DMS53 (cell line): ENCODE data around the gene REXO4.
A peak's percentile ranks its signal among the peaks of the same experiment; 100 is the strongest.
"Not testable (repeated sequence)": the region's sequence is repeated elsewhere in the genome, so short reads cannot be mapped to it uniquely, and the experiment has no call there.

ENCODE experiments used
- DNase-seq: peaks from one replicate; lab custom pipeline; 2025; lab: John Stamatoyannopoulos, UW

The REXO4 gene

DNA sequence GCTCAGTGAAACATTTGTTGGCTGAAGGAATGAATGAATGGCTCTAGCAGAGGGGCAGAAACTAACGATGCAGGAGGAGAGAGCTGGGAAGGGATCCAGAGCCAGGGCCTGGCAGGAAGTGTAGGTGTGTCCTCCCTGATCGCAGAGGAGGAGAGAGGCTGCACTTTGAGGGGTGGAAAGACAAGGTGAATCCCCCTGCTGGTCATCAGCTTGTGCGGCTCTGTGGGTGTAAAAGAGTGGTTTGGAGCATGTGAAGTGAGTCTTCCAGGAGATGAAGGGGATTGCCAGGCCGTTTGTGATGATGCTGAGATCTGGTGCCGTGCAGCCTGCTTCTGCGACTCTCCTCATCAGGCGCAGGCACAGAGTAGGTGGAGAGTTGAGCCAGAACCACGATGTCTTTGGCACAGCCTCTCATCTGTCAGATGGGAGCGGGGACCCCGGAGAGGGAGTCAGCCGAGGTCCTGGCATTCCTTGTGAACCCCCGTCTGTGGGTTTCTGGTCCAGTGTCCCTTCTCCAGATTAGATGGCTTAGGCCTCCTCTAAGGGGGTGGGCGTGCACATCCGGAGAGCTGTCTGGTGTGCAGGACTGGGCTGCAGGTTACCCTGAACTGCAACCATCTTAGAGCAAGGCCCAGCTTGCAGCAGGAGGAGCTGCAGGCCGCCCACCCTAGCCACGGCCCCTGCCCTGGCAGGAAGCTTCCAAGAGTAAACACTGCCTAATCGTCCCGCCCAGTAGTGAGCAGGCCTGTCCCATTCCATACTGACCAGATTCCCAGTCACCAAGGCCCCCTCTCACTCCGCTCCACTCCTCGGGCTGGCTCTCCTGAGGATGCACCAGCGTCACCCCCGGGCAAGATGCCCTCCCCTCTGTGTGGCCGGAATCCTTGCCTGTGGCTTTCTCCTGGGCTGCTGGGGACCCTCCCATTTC, 4.1 kb upstream of the REXO4 start, which contains the start of gene ADAMTS13:
TSS of gene ADAMTS13 (plus strand) at position 753 of the 928 bp plus-strand sequence. CDS start at position 830, 77 bp downstream.
- peak; percentile 32 for DNase-seq

DNA sequence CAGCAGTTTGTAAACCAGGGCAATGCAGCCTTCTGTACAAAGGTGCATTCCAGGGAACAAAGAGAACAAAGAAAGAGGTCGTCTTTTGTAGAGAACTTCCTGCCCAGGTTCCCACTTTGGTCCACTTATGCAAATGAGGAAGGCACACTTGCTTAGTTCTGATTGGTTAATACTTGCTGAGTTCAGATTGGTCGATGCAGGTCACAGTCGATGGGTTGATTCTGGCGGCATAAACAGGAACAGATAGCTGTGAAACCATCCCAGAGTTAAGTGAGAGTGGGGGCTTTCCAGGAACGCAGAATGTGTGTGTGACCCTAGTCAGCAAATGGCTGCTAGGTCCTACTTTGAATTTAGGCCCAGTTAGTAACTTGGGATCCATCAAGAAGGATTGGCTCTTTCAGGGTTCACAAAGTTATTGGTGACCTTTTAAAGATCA, 2.6 kb upstream of the REXO4 start:
- peak; percentile 34 for DNase-seq

GRCh38 chr9:133419005-133419404, 1.2 kb upstream of the REXO4 start:
- DNase-seq, result no peak

GRCh38 chr9:133415170-133415569, 2.6 kb downstream of the REXO4 start:
- no peak for DNase-seq

DNA sequence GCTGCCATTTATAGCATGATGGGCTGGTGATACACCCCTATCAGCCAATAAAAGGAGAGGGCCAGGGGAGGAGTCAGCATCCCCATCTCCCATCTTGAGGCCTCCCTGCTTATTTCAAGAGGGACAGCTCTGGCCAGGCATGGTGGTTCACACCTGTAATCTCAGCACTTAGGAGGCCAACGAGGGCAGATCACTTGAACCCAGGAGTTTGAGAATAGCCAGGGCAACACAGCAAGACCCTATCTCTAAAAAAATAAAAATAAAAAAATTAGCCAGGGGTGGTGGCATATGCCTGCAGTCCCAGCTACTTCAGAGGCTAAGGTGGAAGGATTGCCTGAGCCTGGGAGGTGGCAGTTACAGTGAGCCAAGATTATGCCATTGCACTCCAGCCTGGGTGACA, 9.8 kb downstream of the REXO4 start:
- no peak for DNase-seq

DNA sequence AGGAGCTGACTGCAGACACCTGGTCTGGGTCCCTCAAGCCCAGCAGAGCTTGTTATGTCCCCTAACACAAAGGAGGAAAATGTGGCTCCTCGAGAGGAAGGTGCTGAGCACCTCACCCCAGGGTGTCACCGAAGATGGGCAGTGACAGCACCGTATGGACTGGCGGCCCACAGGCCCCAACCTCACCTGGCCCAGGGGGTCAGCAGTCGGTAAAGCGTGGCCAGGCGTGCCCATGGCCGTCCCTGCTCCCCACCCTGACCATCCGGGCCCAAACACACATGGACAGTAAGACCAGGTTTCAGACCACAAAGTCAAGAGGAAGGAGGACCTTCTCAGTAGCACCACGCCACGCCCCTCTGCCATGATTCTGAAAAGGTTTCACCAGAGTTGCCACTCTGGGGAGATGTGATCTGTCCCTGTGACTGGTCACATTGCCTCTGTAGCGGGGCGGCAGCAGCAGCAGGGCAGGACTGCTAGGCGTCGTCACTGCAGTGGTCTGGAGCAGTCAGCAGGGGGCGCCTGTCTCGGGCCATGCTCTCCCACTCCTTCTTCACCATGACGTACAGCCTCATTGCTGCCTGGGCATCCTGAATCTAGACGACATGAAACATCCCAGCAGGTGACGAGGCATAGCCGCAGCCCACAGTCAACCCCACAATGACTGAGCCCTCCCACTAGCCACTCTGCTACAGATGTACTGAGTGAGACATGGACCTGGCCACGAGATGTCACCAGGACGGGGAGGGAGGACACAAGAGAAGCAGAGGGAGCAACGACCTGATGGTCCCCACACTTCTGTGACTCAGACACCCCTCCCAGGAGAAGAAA, 11.1 kb downstream of the REXO4 start:
- DNase-seq, result peak; percentile 90

GRCh38 chr9:133405508-133406438, 12.0 kb downstream of the REXO4 start:
- no peak for DNase-seq

GRCh38 chr9:133404454-133405002, 13.3 kb downstream of the REXO4 start:
- no peak for DNase-seq

GRCh38 chr9:133403766-133404453, 13.9 kb downstream of the REXO4 start:
- DNase-seq, result peak; percentile 94

DNA sequence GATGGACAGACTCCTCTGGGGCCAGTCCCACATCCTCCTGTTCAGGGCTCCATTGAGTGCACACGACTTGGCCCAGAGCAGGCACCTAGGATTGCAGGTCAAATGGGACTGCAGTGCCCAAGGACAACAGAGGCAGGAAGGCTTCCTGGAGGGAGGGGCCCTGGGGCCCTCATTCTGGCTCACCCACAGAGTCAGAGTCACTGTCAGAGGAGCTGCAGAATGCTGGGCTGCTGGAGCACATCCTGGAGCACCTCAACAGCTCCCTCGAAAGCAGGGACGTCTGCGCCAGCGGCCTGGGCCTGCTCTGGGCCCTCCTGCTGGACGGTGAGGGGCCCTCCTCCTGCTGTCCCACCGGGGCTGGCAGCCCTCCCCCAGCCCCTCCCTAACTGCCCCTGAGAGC, 15.1 kb downstream of the REXO4 start:
- DNase-seq, result no peak

GRCh38 chr9:133401588-133401987, 16.2 kb downstream of the REXO4 start:
- DNase-seq, result no peak

- no peak for DNase-seq
Observed at GRCh38 chr9:133400292-133400691, 17.5 kb downstream of the REXO4 start.

DNA sequence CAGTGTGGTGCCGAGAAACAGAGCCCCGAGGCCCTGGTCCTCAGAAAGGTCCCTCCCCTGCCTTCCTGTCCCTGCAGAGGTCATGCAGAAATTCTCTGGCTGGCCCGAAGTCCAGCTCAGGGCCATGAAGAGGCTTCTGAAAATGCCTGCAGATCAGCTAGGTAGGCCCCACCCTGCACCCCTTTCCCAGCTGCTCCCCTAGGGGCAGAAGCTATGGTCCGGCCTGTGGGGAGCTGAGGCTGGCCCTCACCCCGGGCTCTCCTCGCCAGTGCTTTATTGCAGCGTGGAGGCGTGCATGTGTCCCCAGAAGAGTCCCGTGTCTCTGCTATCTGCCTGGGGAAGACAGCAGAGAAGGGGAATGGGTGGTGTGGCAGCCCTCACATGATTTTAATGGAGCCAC, 19.9 kb downstream of the REXO4 start:
- DNase-seq, result no peak

DNA sequence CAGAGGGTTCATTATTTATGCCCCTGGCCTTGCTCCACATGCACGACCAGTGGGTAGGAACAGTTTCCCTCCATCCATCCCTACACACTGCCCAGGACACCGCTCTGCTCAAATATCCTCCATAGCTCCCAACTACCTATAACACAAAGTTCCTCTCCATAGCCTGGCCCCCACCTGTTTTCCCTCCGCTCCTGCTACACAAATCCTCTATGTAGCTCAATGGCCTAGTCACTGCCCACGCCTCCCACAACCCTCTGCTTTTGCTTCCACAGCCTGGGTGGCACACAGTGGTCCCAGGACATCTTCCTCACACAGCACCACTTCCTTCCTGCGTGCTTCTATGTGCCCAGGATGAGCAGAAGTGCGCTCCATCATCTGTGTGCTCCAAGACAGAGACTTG, 20.4 kb downstream of the REXO4 start:
- no peak for DNase-seq

DNA sequence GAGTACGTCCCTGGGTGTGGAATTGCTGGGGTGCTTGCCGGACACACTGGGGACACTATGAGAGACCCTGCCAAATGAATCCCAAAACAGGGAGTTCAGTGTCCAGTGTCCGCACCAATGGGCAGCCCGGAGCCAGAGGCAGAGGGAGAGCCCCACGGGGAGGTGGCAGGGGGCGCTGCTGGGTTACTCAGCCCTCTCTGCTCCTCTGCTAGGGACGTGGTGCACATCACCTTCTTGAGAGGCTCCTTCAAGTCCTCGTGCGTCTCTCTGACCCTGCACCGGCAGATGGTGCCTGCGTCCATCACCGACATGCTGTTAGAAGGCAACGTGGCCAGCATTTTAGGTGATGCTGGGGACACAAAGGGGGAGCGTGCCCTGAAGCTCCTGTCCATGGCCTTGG, 20.9 kb downstream of the REXO4 start:
- peak; percentile 41 for DNase-seq

DNA sequence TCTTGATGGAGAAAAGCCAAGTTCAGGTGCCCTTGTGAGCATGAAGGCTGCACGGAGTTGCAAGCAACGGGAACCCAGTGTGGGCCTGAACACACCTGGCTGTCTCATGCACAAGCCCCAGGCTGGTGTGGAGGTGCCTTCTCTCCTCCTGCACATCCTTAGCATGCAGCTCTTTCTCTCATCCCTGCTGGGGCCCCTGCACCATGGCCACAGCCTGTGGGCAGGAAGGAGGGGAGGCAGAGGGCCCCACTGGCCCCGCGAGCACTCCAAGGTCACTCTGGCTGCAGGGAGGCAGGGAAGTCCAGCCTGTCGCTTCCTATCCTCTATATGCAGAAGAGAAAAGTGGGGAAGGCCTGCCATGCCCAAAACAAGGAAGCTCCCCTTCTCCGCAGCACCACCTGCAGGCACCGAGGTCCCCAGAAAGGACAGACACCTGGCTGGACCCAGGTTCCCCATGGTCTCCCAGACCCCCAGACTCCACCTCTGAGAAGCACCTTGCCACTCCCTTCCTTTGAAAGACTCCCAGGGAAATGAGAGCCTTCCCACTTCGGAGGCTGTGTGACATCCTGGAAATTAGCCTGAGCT, 23.0 kb downstream of the REXO4 start:
- DNase-seq, result no peak

- no peak for DNase-seq
Observed at GRCh38 chr9:133393399-133393798, 24.4 kb downstream of the REXO4 start.

DNA sequence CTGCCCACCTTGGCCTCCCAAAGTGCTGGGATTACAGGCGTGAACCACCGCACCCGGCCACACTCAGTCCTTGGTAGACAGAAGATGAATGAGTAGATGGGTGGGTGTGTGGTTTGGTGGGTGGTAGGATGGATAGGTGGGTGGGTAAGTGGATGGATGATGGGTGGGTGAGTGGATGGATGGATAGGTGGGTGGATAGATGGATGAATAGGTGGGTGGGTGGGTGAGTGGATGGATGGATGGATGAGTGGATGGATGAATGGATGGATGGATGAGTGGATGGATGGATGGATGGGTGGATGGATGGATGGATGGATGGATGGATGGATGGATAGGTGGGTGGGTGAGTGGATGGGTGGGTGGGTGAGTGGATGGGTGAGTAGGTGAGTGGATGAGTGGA, 25.5 kb downstream of the REXO4 start:
- not testable (repeated sequence) for DNase-seq

- not testable (repeated sequence) for DNase-seq
Observed at GRCh38 chr9:133391449-133391848, 26.4 kb downstream of the REXO4 start.

- DNase-seq, result no peak
Observed at GRCh38 chr9:133390713-133391112, 27.1 kb downstream of the REXO4 start.
